ENCODE measurements around the gene ADAMTSL1. TPM values are rescaled to one million over a fixed set of nuclear protein-coding genes. Genes with fewer than 3 reads are reported as not detected.

Gene ADAMTSL1
- total RNA-seq, 1 donor from 2014 or later: 12.6 TPM

DNA sequence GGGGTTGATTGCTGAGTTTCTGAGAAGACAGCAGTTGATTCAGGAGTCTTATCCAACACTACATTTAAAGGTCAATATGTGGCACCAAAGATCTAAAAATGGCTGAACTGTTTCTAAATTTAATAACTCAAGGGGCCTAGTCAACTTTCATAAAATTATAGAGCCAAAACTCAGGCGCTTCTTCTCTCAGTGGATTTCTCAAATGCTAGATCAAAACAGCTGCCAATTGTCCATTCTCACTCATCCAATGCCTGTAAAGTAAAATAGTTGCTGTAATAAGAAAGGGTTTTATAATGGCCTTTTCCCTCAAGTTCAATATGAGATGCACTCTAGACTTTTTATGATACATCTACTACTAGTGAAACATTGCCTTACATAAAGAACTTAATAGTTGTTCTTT, 26.5 kb downstream of the ADAMTSL1 start:
- H3K4me1 Mint-ChIP-seq (ENCODE audit: low read depth, unreplicated experiment): peaks cover 4% of the 10 kb centered on the region
- Histone ChIP-seq H2AFZ (ENCODE audit: low read depth, low read length) (no peak overlapping the region), H3K9ac (ENCODE audit: low read length) (no peak overlapping the region), H3K9me3 (ENCODE audit: insufficient read depth, low read depth, low read length) (no peaks in the 10 kb centered on the region), H4K20me1 (ENCODE audit: insufficient read depth, low read length) (peaks cover 5% of the 10 kb centered on the region), H3K36me3 (ENCODE audit: insufficient read depth, low read length) (no peaks in the 10 kb centered on the region), H3K79me2 (ENCODE audit: insufficient read depth, low read length) (peaks cover 99% of the 10 kb centered on the region), H3K27me3 (ENCODE audit: insufficient read depth, low read length) (no peaks in the 10 kb centered on the region), H3K4me1 (ENCODE audit: insufficient read depth, low read length) (peaks cover 6% of the 10 kb centered on the region), H3K4me2 (ENCODE audit: low read length) (no peak overlapping the region), H3K27ac (ENCODE audit: low read depth, low read length) (no peak overlapping the region), H3K4me3 (ENCODE audit: insufficient read depth, low read depth, low read length) (no peak overlapping the region)
- H3K36me3 Mint-ChIP-seq (ENCODE audit: low read depth, unreplicated experiment): no peaks in the 10 kb centered on the region
- no peak for DNase-seq (ENCODE audit: low read depth)
- no peak for TF ChIP-seq EZH2 (IDR thresholded peaks at IDR 0.05; ENCODE audit: insufficient read depth, low read length)
- TF ChIP-seq, protein P1, sequence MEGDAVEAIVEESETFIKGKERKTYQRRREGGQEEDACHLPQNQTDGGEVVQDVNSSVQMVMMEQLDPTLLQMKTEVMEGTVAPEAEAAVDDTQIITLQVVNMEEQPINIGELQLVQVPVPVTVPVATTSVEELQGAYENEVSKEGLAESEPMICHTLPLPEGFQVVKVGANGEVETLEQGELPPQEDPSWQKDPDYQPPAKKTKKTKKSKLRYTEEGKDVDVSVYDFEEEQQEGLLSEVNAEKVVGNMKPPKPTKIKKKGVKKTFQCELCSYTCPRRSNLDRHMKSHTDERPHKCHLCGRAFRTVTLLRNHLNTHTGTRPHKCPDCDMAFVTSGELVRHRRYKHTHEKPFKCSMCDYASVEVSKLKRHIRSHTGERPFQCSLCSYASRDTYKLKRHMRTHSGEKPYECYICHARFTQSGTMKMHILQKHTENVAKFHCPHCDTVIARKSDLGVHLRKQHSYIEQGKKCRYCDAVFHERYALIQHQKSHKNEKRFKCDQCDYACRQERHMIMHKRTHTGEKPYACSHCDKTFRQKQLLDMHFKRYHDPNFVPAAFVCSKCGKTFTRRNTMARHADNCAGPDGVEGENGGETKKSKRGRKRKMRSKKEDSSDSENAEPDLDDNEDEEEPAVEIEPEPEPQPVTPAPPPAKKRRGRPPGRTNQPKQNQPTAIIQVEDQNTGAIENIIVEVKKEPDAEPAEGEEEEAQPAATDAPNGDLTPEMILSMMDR (IDR thresholded peaks at IDR 0.05; ENCODE audit: insufficient read depth, low read depth, low read length): no peak
- H3K27ac Mint-ChIP-seq (ENCODE audit: unreplicated experiment): no peak overlapping the region
- H3K9me3 Mint-ChIP-seq (ENCODE audit: unreplicated experiment): no peaks in the 10 kb centered on the region
- FAIRE-seq: peak; percentile 55
- H3K4me3 Mint-ChIP-seq (ENCODE audit: unreplicated experiment): no peak overlapping the region
- no peaks in the 10 kb centered on the region for H3K27me3 Mint-ChIP-seq (ENCODE audit: low read depth, unreplicated experiment)

DNA sequence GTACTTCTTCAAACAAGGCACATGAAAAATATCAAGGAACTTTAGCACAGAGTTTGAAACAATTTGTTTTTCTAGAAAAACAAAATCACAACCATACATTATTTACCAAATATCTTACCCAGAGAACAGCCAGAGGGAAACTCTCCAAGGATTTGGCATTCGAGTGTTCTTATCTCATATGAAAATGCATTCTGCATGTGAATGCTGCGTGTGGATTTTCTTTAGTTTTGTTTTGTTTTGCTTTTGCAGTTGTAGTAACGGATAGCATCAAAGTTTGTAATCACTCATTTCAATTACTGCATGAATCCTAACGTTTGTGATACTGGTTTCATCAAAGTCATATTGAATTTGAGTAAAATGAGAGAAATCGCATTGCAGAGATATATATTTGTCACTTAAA, 28.0 kb downstream of the ADAMTSL1 start:
- Mint-ChIP-seq H3K27me3 (ENCODE audit: low read depth, unreplicated experiment) (no peaks in the 10 kb centered on the region), H3K27ac (ENCODE audit: unreplicated experiment) (no peak overlapping the region), H3K9me3 (ENCODE audit: unreplicated experiment) (no peaks in the 10 kb centered on the region), H3K4me1 (ENCODE audit: low read depth, unreplicated experiment) (peaks cover 4% of the 10 kb centered on the region), H3K36me3 (ENCODE audit: low read depth, unreplicated experiment) (no peaks in the 10 kb centered on the region), H3K4me3 (ENCODE audit: unreplicated experiment) (no peak overlapping the region)
- H3K4me2 ChIP-seq (ENCODE audit: low read length): peak overlapping the region; percentile 7
- H3K36me3 ChIP-seq (ENCODE audit: insufficient read depth, low read length): no peaks in the 10 kb centered on the region
- no peak overlapping the region for H2AFZ ChIP-seq (ENCODE audit: low read depth, low read length)
- H3K79me2 ChIP-seq (ENCODE audit: insufficient read depth, low read length): peaks cover 91% of the 10 kb centered on the region
- H3K9ac ChIP-seq (ENCODE audit: low read length): no peak overlapping the region
- no peak for FAIRE-seq
- peaks cover 4% of the 10 kb centered on the region for H3K4me1 ChIP-seq (ENCODE audit: insufficient read depth, low read length)
- DNase-seq (ENCODE audit: low read depth): no peak
- H3K9me3 ChIP-seq (ENCODE audit: insufficient read depth, low read depth, low read length): no peaks in the 10 kb centered on the region
- peaks cover 5% of the 10 kb centered on the region for H4K20me1 ChIP-seq (ENCODE audit: insufficient read depth, low read length)
- no peak overlapping the region for H3K27ac ChIP-seq (ENCODE audit: low read depth, low read length)
- TF ChIP-seq, protein P1 (IDR thresholded peaks at IDR 0.05; ENCODE audit: insufficient read depth, low read depth, low read length): no peak
- TF ChIP-seq EZH2 (IDR thresholded peaks at IDR 0.05; ENCODE audit: insufficient read depth, low read length): no peak
- H3K4me3 ChIP-seq (ENCODE audit: insufficient read depth, low read depth, low read length): no peak overlapping the region
- no peaks in the 10 kb centered on the region for H3K27me3 ChIP-seq (ENCODE audit: insufficient read depth, low read length)

DNA sequence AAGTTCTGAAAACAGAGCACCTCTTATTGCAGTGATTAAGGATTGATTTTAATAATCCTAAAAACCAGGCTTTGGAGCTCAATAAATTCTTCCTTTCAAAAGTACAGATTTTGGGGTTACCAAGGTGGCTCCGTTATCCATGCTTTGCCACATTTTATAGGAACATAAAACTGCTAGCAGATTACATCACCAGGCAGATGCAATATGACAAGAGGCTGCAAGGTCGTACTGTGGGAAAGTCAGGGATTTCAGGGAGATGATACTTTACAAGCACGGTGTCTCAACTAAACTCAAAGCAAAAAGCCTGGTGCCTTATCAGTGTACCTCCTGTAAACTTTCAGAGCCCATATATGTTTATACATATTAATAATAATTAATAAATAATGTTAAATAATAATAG, 28.6 kb downstream of the ADAMTSL1 start:
- Histone ChIP-seq H3K4me2 (ENCODE audit: low read length) (no peak overlapping the region), H3K4me1 (ENCODE audit: insufficient read depth, low read length) (peaks cover 4% of the 10 kb centered on the region), H3K36me3 (ENCODE audit: insufficient read depth, low read length) (peaks cover 3% of the 10 kb centered on the region), H4K20me1 (ENCODE audit: insufficient read depth, low read length) (peaks cover 5% of the 10 kb centered on the region), H3K9me3 (ENCODE audit: insufficient read depth, low read depth, low read length) (no peaks in the 10 kb centered on the region), H3K27me3 (ENCODE audit: insufficient read depth, low read length) (no peaks in the 10 kb centered on the region), H3K4me3 (ENCODE audit: insufficient read depth, low read depth, low read length) (no peak overlapping the region), H3K9ac (ENCODE audit: low read length) (no peak overlapping the region), H3K27ac (ENCODE audit: low read depth, low read length) (no peak overlapping the region), H2AFZ (ENCODE audit: low read depth, low read length) (no peak overlapping the region), H3K79me2 (ENCODE audit: insufficient read depth, low read length) (peaks cover 91% of the 10 kb centered on the region)
- Mint-ChIP-seq H3K36me3 (ENCODE audit: low read depth, unreplicated experiment) (no peaks in the 10 kb centered on the region), H3K4me3 (ENCODE audit: unreplicated experiment) (no peak overlapping the region), H3K27ac (ENCODE audit: unreplicated experiment) (no peak overlapping the region), H3K9me3 (ENCODE audit: unreplicated experiment) (no peaks in the 10 kb centered on the region), H3K27me3 (ENCODE audit: low read depth, unreplicated experiment) (no peaks in the 10 kb centered on the region), H3K4me1 (ENCODE audit: low read depth, unreplicated experiment) (peaks cover 4% of the 10 kb centered on the region)
- DNase-seq (ENCODE audit: low read depth) (no peak), FAIRE-seq (peak; percentile 5)
- TF ChIP-seq, protein P1 (IDR thresholded peaks at IDR 0.05; ENCODE audit: insufficient read depth, low read depth, low read length): no peak
- no peak for TF ChIP-seq EZH2 (IDR thresholded peaks at IDR 0.05; ENCODE audit: insufficient read depth, low read length)

Measured in astrocyte (in vitro differentiated cells and primary cell).